AG08395 (cell line): Measurements from ENCODE around the gene RAB6B.

Experiments
- DNase-seq: peaks from one replicate; pipeline ENCODE4 v3.0.0; 2012; ENCODE audit warnings: mixed read lengths, low spot score

The RAB6B gene

GRCh38 chr3:133930341-133930933 lies 34.8 kb upstream of the RAB6B start:
- peak; percentile 72 for DNase-seq

- no peak for DNase-seq
These were observed 33.4 kb upstream of the RAB6B start for GRCh38 chr3:133928903-133929607.

GRCh38 chr3:133928136-133928893 lies 32.6 kb upstream of the RAB6B start:
- DNase-seq: no peak

- peak; percentile 78 for DNase-seq
These were observed 31.9 kb upstream of the RAB6B start for GRCh38 chr3:133927540-133928066.

GRCh38 chr3:133926736-133927539 lies 31.3 kb upstream of the RAB6B start:
- DNase-seq: no peak

GRCh38 chr3:133925960-133926735 lies 30.5 kb upstream of the RAB6B start:
- no peak for DNase-seq

- no peak for DNase-seq
These were observed 28.4 kb upstream of the RAB6B start for GRCh38 chr3:133924041-133924440.

- DNase-seq: no peak
These were observed 25.9 kb upstream of the RAB6B start for GRCh38 chr3:133921592-133921991.

- DNase-seq: no peak
These were observed 21.5 kb upstream of the RAB6B start for GRCh38 chr3:133917144-133917543.

GRCh38 chr3:133915685-133916658 lies 20.3 kb upstream of the RAB6B start:
- DNase-seq: no peak

- no peak for DNase-seq
These were observed 19.3 kb upstream of the RAB6B start for GRCh38 chr3:133914839-133915600.

GRCh38 chr3:133910422-133910821 lies 14.7 kb upstream of the RAB6B start:
- DNase-seq: no peak

- DNase-seq: no peak
These were observed 9.7 kb upstream of the RAB6B start for GRCh38 chr3:133905376-133905775.

GRCh38 chr3:133901847-133902246 lies 6.2 kb upstream of the RAB6B start:
- no peak for DNase-seq

GRCh38 chr3:133901083-133901482 lies 5.4 kb upstream of the RAB6B start:
- no peak for DNase-seq

- DNase-seq: no peak
These were observed 3.6 kb upstream of the RAB6B start for GRCh38 chr3:133899311-133899710.

- DNase-seq: no peak
These were observed 1.9 kb upstream of the RAB6B start for GRCh38 chr3:133897547-133897946.

- peak; percentile 18 for DNase-seq
These were observed 500 bp upstream of the RAB6B start for GRCh38 chr3:133896002-133896761.
